GM18858 (cell line): ENCODE measurements around the gene DOCK7.
"Not testable (repeated sequence)": the region's sequence is repeated elsewhere in the genome, so short reads cannot be mapped to it uniquely, and the experiment has no call there.

Experiments used
- ATAC-seq: cut with Tn5 transposase; IDR thresholded peaks from one replicate; pipeline ENCODE4 v1.9.1; 2021; ENCODE audit not compliant: unreplicated experiment

Gene DOCK7

DNA sequence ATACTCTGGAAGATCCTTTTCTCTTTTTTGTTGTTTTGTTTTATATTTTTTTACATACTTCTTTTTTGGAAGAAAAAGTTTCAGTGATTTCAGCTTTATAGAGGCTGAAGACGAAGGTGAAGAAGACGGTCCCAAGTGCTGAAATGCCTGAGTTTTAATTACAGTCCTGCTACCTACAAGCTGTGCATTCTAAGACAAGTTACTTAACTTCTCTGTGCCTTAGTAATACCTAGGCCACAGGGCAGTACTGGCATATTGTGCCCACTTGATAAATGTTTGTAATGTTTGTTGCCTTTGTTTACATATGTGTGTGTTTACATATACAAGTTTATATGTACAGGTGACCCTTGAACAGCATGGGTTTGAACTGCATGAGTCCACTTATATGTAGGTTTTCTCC, 147.1 kb downstream of the DOCK7 start:
- ATAC-seq: no peak

GRCh38 chr1:62539028-62539447, 149.1 kb downstream of the DOCK7 start:
- ATAC-seq: no peak

- no peak for ATAC-seq
Observed at GRCh38 chr1:62536865-62537264, 151.3 kb downstream of the DOCK7 start.

- no peak for ATAC-seq
Observed at GRCh38 chr1:62530516-62531154, 157.6 kb downstream of the DOCK7 start.

DNA sequence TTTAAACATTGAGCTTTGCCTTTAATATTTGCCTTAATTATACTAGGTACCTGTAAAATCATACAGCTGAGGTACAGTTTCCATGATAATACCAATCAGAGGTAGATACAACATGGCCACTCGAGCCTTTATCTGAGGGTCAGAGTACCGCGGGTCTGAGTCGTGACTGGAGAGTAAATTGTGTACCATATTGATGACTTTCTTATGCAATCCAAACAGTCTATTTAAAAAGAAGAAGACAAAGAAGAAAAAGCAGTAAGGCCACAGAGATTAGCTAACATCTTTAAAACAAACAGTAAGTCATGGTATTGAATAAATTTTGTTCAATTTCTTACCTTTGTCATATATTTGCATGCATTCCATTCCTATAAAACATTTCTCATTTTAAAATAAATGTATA, 159.0 kb downstream of the DOCK7 start:
- no peak for ATAC-seq

DNA sequence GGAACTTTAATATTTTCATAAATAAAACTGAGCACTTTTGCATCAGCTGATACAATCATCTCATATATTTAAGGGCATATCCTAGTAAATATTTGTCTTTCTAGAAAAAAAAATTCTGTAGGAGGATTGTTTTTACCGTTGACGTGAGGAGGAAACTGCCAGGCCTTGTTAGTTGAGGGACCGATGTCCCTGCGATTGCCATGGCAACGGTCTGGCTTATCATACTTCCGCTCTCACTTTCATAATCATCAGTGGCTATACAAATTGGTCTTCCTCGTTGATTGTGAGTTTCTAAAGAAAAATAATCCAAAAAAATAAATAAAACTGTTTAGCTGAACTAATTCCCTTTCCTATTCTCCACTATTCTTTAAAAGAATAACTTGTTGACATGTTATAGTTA, 160.2 kb downstream of the DOCK7 start:
- ATAC-seq: no peak

DNA sequence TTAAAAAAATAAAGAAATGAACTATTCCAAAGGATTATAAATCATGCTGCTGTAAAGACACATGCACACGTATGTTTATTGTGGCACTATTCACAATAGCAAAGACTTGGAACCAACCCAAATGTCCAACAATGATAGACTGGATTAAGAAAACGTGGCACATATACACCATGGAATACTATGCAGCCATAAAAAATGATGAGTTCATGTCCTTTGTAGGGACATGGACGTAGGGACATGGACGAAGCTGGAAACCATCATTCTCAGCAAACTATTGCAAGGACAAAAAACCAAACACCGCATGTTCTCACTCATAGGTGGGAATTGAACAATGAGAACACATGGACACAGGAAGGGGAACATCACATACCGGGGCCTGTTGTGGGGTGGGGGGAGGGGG, 160.8 kb downstream of the DOCK7 start:
- ATAC-seq: not testable (repeated sequence)

GRCh38 chr1:62523860-62524259, 164.3 kb downstream of the DOCK7 start:
- ATAC-seq: no peak

DNA sequence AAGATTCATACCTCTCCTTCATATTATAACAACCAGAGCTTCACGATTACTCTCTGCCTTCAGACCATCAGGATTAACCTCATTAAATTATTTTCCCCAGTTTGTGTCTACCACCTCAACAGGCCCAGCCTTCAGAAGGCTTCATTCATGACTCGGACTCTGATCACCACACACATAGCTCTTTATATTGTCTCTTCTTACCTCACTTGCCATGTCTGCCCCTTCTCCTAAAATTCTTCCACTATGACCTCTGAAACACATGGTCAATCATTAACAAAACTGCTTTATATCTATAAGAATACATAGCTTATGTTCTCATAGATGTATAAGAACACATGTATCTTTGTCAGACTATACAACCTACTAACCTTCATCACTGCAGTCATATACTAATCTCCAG, 171.6 kb downstream of the DOCK7 start:
- ATAC-seq: no peak

GRCh38 chr1:62514746-62515423, 173.3 kb downstream of the DOCK7 start:
- ATAC-seq: no peak

- no peak for ATAC-seq
Observed at GRCh38 chr1:62513013-62513412, 175.2 kb downstream of the DOCK7 start.

DNA sequence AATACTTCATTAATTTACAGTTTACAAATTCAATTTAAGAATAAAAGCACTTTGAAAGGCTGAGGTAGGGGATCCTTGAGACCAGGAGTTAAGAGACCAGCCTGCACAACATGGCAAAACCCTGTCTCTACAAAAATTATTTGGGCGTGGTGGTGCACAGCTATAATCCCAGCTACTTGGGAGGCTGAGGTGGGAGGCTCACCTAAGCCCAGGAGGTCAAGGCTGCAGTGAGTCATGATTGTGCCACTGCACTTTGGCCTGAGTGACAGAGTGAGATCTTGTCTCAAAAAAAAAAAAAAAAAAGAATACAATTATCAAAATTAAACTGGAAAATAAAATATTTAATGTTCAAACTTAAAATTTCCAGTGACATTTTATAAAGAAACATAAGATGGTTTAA, 179.2 kb downstream of the DOCK7 start:
- no peak for ATAC-seq

GRCh38 chr1:62508187-62508758, 179.9 kb downstream of the DOCK7 start:
- no peak for ATAC-seq

GRCh38 chr1:62500210-62500609, 188.0 kb downstream of the DOCK7 start:
- ATAC-seq: no peak

DNA sequence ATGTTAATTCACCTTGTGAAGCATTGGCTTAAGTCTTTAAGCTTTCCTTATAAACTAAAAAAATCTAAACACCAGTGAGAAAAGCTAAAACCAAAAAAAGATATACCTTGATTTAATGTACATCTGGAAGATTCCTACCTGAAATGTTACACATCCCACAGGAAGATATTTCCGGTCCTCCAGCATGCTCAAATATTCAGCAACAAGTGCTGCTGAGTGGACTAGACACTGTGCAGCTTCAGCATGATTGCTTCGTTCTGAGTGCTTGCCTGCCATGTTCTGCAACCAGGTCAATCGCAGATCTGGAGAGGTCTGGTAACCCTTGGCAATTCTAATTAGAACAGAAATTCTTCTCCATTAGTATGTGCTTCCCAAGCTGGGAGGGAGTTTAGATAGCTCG, 194.0 kb downstream of the DOCK7 start:
- ATAC-seq: no peak

GRCh38 chr1:62493656-62494055, 194.5 kb downstream of the DOCK7 start:
- ATAC-seq: no peak

- no peak for ATAC-seq
Observed at GRCh38 chr1:62492521-62492920, 195.7 kb downstream of the DOCK7 start.

DNA sequence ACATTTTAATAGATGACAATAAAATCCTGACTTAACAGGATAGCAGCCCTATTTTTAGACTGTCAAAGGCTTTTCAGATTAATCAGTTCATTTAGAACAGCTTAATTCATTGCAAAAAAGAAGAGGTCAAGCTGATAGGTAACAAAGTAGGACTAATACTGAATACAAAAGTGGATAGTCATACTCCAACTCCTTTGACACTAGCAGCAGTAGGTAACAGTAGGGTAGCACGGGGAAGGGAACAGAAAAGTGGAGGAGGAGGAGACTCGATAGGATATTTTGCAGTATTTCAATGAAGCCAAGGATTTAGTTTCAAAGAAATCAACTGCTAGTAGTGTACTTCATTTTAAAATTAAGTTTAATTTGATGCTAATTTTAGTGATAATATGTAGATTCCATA, 200.2 kb downstream of the DOCK7 start:
- no peak for ATAC-seq

DNA sequence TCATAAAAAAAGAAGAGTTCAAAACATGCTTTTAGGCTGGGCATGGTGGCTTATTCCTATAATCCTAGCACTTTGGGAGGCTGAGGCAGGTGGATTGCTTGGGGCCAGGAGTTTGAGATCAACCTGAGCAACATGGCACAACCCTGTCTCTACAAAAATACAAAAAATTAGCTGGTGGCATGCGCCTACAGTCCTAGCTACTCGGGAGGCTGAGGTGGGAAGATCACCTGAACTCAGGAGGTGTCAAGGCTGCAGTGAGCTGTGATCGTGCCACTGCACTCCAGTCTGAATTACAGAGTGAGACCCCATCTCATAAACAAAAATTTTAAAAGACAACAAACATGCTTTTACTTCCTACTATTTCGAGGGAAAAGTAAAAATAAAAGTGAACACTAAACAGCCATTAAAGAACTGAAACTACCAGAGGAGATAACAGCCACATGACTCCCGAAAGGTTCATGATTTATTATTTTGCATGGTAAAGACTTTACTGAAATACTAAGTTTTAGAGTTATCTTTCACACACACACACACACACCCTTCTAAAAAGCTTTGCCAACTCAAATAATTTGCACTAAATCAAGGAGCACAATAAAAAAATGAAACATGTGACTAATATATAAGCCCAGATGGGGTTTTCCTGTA, 203.2 kb downstream of the DOCK7 start:
- no peak for ATAC-seq

DNA sequence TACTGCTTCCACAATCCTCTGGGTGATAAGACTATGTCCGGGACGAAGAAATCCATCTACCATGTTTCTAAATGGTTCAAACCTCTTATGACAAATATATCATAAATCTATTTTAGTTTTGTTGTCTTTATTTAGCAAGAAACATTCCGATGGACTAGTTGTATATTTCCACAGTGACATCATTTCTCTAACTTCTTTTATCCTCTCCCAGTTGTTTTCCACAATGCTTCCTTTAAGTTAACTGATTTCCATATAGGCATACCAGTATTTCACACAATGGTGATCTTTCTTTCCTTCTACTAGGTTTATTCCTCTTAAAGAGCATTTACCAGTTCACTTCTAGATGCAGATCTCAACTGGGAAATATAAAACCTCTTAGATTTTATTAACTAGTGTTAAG, 206.5 kb downstream of the DOCK7 start:
- ATAC-seq: no peak

DNA sequence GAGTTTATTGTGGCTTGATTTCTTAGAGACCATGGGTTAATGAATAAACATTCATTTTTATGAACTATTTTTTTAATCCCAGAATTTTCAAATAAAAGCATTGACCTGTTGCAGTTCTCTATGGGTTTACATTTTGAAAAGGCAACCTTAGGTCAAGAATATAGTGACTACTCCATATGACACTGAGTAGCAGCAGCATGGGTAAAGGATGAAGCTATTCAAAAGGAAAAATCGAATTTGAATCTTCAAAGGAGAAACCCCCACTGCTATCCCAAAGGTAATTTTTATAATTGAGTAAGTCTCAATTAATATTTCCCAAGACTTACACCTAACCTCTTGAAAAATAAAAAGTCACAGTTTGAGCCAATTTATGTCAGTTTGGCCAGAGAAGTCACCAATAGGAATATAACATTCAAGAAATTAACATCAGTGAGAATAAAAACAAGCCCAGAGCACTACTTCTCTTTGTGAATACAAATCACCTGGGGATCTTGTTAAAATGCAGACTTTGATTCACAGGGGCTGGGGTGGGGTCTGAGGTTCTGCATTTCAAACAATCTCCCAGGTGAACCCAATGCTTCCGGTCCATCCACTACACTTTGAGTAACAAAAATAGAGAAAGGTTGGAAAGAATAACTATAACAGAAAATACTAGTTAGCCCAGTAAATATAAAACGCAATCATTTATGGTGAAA, 211.5 kb downstream of the DOCK7 start:
- no peak for ATAC-seq

DNA sequence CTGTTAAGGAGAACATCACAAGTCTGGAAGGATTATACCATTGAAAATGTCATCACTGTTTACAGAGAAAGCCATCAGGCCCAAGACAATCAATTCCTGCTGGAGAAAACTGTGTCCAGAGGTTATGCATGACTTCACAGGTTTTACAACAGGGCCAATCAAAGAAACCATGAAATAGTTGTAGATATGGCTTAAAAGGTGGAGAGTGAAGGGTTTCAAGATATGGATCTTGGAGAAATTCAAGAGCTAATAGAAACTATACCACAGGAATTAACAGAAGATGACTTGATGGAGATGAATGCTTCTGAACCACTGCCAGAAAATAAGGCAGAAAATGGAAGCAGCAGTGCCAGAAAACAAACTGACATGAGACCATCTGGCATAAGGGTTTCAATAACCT, 221.1 kb downstream of the DOCK7 start:
- no peak for ATAC-seq
